GM18858 (cell line): ENCODE data around the gene RCOR1.

ENCODE experiments used
- ATAC-seq: cut with Tn5 transposase; IDR thresholded peaks from one replicate; pipeline ENCODE4 v1.9.1; 2021; ENCODE audit not compliant: unreplicated experiment

Gene RCOR1

DNA sequence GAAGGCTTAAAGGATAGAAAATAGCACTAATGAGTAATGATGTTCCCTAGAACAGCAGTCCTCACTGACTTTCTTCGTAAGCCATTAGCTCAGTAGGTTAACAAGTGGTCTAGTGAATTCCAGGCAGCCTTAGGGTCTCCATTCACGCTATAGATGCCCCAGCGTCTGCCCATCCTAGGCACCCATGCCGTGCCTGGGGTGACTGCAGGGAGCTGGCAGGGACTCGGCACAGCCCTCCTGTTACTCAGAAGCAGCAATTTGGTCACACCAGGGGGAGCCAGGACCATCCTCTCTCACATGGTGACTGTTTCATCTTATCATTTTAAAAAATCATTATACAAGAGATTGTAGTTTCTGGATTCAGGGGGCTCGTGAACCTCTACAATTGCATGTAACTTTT lies 118.8 kb downstream of the RCOR1 start:
- no peak for ATAC-seq

DNA sequence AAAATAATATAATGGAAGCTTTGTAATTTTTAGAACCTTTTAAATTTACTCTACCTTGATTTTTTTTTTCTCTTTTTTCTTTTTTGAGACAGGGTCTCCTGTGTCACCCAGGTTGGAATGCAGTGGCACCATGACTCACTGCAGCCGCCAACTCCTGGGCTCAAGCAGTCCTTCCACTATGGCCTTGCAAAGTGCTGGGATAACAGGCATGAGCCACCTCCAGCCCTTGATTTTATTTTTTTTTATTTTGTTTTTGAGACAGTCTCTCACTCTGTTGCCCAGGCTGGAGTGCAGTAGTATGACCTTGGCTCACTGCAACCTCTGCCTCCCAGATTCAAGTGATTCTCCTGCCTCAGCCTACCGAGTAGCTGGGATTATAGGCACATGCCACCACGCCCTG lies 119.5 kb downstream of the RCOR1 start:
- ATAC-seq, result no peak

GRCh38 chr14:102717276-102717675 lies 124.8 kb downstream of the RCOR1 start:
- ATAC-seq, result no peak

DNA sequence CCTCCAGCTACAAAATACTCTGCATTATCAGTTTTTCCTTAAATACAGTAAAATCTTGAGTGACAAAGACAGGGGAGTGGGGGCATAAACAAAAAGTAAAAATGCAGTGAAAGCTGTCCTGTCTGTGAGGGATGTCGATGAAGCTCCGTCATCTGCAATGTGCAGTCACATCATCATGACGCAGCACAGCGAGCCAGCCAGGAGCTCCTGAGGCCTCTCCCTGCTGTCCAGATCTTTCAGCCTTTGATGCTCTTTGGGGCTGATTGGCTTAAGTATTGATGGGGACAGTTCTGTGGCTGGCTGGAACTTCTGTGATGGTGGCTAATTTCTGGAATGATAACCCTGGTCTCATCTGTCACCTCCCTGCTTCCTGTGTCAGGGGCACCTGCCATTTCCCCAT lies 130.2 kb downstream of the RCOR1 start:
- no peak for ATAC-seq

- no peak for ATAC-seq
These were observed 131.2 kb downstream of the RCOR1 start for GRCh38 chr14:102723650-102724049.

DNA sequence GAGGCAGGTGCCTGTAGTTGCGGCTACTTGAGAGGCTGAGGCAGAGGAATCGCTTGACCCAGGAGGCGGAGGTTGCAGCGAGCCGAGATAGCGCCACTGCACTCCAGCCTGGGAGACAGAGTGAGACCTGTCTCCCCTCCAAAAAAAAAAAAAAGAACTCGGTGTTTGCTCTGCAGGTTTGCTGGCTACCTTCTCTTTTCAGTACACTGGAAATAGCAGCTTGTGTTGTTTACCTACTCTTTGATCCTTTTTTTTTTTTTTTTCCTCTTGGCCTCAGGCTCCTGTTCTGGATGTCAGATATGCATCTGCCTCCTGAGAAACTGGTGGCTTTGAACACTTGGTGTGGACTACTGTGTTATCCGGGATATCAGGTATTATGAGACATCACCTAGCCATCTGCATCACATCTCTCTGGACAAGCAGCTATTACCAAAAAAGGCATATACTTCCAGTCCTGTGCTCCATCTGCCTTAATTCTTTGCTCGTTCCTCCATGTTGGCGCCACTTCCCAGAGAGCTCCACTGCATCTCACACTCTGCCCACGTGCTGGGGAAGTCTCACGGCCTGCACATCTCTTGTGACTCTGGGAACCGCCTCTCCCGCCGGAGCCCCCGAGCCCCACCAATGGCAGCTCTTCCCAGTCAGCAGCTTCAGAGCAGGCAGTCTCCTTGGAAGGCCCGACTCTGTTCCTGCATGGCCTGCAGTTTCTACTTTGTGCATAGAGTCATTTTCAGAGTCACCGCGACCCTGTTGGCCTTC lies 133.9 kb downstream of the RCOR1 start:
- ATAC-seq, result no peak

GRCh38 chr14:102727336-102728095 lies 135.1 kb downstream of the RCOR1 start:
- ATAC-seq, result no peak

DNA sequence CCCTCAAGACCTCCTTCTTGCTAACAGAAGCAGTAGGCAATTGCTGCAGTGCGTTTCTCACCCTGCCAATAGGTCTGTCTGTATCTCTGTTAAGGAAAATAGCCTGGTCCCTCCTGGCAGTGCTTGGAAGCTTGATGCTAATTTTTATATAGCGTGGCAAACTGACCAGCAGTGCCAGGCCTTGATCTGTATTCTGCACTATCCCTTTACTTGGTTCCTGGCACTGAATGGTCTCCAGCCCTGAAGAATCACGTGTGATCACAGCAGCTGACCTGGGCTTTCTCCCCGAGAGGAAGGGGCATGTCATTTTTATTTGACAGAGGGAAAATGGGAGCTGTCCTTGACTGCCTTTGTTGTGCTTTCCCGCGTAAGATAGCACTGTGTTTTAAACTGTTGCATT lies 136.1 kb downstream of the RCOR1 start:
- no peak for ATAC-seq

GRCh38 chr14:102729268-102729667 lies 136.8 kb downstream of the RCOR1 start:
- ATAC-seq, result no peak

DNA sequence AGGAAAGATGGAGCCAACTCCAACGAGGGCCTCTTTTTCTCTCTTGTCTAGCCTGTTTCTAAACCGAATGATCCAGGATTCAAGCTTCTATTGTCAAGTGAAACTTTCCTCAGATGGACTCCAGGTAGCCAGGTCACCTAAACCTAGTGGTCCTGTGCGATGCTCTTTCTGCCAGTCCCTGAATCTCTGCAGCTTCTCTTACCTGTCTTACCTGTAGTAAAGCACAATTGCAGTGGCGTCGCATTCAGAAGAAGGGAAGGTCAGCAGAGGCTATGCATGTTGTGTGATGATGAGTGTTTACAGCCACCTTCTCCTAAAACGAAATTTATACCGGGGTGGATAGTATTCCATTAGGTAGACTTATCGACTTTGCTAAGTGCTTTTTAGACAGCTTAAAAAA lies 137.4 kb downstream of the RCOR1 start:
- ATAC-seq, result no peak

DNA sequence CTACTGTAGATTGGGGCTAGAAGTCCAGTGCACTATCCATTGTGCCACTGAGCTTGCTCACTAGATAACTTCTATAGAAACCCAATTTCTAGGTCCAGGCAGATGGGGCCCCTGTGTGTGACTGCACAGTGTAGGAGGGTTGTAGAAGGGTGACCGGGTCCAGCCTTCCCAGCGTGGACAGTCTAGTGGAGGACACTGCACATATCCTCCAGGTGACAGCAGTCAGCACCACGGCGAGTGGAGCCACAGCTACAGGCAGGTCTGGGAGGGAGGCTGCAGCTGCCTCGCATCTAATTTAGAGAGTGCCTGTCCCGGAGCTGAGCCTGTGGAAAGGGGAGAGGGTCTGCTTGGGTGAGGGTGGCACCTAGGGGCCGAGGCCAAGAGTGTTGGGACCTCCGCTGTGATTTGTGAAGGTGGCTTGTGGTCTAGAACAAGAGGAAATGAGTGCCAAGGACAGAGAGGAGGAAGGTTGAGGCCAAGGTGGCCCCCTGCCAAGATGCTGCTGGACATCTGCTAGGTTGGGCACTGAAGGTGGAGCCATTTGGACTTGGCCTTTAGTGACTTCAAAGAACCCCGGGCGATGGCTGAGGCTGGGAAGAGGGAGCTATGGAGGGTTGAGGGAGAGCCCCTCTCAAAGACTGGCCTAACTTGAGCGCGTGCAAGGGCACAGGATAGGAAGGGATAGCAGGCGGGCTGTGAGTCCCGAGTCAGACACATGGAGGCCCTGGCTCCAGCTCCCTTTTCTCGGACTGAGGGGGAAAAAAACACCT lies 138.8 kb downstream of the RCOR1 start:
- no peak for ATAC-seq

GRCh38 chr14:102731871-102732800 lies 139.7 kb downstream of the RCOR1 start:
- no peak for ATAC-seq

DNA sequence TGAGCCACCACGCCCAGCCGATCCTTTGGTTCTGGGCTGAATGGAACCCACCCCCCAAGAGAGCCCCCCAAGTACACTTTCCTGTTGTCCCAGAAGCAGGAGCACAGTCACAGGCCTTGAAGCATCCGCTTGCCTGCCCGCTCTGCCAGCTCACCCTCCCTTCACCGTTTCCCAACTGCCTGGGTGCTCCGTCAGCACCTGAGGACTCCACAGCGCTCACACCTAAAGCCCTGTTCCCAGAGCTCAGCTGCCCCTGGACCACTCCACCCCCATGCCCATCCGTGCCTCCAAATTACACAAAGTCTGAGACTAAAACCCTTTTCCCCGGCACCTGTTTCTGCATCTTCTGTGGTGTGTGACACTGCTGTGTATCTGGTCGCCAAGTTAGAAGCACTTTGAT lies 140.5 kb downstream of the RCOR1 start:
- no peak for ATAC-seq

DNA sequence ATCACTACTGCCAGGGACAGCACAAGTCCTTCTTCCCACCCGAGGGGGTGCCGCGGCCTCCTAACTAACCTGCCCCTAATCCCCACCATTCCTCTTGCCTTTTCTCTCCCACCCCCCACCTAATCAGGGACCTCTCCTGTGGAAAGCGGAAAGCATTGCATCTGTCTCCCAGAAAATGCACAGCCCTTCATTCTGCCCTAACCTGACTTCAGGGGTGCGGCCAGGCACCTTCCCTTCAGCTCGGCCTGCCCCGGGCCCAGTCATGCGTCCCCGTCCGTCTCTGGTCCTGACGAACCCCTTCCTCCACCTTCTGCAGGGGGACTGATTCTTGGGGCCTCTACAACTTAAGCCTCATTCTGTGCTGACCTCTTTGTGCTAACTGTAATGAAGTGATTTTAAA lies 140.9 kb downstream of the RCOR1 start:
- ATAC-seq, result no peak

DNA sequence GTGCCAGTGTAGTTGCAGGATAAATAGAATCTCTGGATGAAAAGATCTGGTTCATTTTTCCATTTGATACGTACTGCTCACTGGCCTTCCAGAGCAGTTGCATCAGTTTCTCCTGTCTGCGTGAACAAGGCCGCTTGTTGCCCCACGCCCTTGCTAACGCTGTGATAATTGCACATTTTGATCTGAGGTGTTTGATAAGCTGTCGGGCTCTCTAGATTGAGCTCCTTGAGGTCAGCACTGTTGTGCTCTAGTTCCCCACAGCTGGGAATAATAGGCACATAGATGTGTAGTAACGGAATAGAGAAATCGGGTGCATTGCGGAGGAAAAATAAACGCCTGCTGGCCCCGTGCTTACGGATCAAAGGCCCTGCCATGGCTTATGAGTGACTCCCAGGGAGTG lies 142.0 kb downstream of the RCOR1 start:
- no peak for ATAC-seq

DNA sequence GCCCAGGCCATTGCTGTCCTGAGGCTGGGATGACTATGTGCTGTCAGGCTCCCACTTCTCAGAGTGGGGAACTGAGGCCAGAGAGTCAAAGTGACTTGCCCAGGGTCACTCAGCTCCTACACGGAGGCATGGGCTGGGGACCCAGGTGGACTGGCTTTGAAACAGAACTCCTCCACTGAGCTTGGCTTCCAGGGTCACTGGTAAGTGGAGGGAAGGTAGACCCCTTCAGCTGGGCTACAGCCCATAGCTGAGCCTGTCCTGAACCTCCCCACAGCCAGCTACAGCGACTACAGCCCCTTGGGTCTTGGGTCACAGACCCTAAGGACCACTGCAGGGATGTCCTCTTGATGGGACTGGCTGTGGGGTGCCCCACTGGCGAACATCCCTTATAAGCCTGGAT lies 144.5 kb downstream of the RCOR1 start:
- ATAC-seq, result no peak

DNA sequence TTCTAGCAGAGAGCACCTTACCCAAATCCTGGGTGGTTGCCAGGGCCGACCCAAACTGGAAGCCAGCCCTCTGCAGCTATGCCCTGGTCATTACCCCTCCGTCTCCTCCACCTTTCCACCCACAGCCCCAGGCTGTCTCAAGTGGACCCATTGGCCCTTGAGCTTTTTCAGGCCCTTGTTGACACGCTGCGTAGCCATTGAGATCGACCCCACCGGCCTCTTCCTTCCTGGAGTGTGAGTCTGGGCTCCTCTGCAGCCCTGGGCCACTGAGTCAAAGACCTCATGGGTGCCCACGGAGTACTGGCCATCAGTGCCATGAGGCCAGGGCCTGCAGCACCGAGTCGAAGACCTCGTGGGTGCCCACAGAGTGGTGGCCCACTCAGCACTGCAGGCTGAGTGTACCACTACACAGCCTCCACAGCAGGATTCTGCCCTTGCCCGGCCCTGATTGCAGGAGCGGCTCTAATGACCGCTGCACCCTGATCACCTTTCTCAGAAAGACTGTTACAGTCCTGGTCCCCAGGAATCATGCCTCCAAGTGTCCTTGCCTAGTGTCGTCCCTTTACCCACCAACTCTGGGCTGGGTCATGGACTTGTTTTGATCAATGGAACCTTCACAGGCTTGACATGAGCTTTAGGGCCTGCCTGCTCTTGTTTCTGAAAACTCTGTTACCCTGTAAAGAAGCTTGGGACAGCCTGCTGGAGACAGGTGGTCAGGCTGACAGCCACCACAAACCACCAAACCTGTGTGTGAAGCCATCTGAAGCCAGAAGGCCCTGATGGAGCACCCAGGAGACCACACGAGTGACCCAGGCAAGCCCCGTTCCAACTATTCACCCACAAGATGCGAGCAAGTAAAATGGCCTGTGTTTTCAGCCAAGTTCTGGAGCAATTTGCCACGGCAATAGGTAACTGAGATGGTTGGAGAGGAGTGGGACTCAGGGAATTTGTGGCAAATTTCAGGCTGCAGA lies 145.2 kb downstream of the RCOR1 start:
- ATAC-seq, result no peak

GRCh38 chr14:102738373-102739189 lies 146.1 kb downstream of the RCOR1 start:
- no peak for ATAC-seq

- no peak for ATAC-seq
These were observed 146.7 kb downstream of the RCOR1 start for GRCh38 chr14:102739190-102739469.
